ENCODE results near the gene SLC14A1. TPM values are rescaled to one million over a fixed set of nuclear protein-coding genes. Genes with fewer than 3 reads are reported as not detected.
"Not testable (repeated sequence)": the region's sequence is repeated elsewhere in the genome, so short reads cannot be mapped to it uniquely, and the experiment has no call there.

SLC14A1 gene
- total and polyA plus RNA-seq, 2 of the 4 experiments (the other 2 are of a cell fraction) = 20.5 to 31.9 TPM

DNA sequence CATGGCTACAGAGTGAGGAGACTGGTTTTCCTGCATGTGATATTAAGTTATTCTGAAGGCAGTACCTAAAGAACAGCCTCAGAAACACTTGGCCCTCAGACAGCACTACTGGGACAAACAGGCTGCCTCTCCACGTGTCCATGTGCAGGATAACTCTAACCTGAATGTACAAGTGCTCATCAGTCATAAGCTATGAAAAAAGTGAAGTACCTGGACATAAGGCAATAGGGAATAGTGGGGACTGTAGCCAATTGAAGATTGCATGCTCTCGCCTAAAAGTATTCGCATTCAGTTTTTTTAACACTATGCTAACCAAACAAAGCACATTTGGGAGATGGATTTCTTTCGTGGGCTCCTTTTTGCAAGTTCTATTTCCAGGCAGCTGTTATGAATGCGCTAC, 33.0 kb downstream of the SLC14A1 start:
- H3K27me3 ChIP-seq (ENCODE audit: control insufficient read depth, insufficient read depth, low read length) = no peaks in the 10 kb centered on the region
- 0 out of 2 replicates have a peak overlapping the region, but pooled peaks have one; percentile 14 for H3K4ac ChIP-seq (ENCODE audit: low read depth, low read length)
- no peak overlapping the region for H4K8ac ChIP-seq (ENCODE audit: low read depth in 2 of 2, low read length in 2 of 2)
- CTCF ChIA-PET = interaction anchor here (2.5 kb wide), 1 partner anchor 26 kb away, joined by 6 read pairs; no protein-coding TSS in a partner anchor
- peak overlapping the region; percentile 41; the same call in 1 of the 2 replicates for H2BK120ac ChIP-seq (ENCODE audit: low read depth, low read length)
- no peak overlapping the region for H3K23ac ChIP-seq (ENCODE audit: low read depth, low read length)
- no peak overlapping the region for H3K4me3 ChIP-seq (ENCODE audit: insufficient read depth, low read depth, low read length)
- ATAC-seq (ENCODE audit: low read depth) (no peak), DNase-seq (no peak)
- in situ Hi-C loops (cut with MboI; ENCODE audit: low sequenced_read_pairs) (no loop called here), intact Hi-C loops (cut with micrococcal nuclease) (no loop called here), dilution Hi-C loops (cut with HindIII; ENCODE audit: low sequenced_read_pairs, unreplicated experiment) (no loop called here)
- no peaks in the 10 kb centered on the region for H4K20me1 ChIP-seq (ENCODE audit: insufficient read depth, low read length)
- H3K4me2 ChIP-seq (ENCODE audit: low read depth, low read length) = no peak overlapping the region
- no peaks in the 10 kb centered on the region for H3K9me3 ChIP-seq (ENCODE audit: control insufficient read depth, insufficient read depth, low read length)
- H3K14ac ChIP-seq (replicated peaks; ENCODE audit: low read depth, low read length) = peak overlapping the region; percentile 37; the same call in 1 of the 2 replicates
- peaks cover 11% of the 10 kb centered on the region for H3K9me1 ChIP-seq (ENCODE audit: insufficient read depth, low read length)
- H2BK5ac ChIP-seq (ENCODE audit: low read depth, low read length, poor library complexity, severe bottlenecking) = no peak overlapping the region
- H3K79me1 ChIP-seq (ENCODE audit: low read depth in 1 of 2, low read length in 2 of 2) = no peaks in the 10 kb centered on the region; a peak in 1 of 4 replicates
- no peak overlapping the region for H4K91ac ChIP-seq (ENCODE audit: insufficient read depth, low read depth, low read length)
- 88% methylated on average over 1 of the region's 5 CpGs; no CpG with 5 or more reads in 1 of the 2 experiments for WGBS, 2 experiments (ENCODE audit: extremely low coverage in 2 of 2, insufficient read length in 1 of 2)
- TF ChIP-seq NFE2L2 (IDR thresholded peaks at IDR 0.05; ENCODE audit: low read depth, low read length) = no peak
- no peak for TF ChIP-seq MAZ (IDR thresholded peaks at IDR 0.05; ENCODE audit: borderline replicate concordance, low read depth, low read length)
- TF ChIP-seq, protein P1, sequence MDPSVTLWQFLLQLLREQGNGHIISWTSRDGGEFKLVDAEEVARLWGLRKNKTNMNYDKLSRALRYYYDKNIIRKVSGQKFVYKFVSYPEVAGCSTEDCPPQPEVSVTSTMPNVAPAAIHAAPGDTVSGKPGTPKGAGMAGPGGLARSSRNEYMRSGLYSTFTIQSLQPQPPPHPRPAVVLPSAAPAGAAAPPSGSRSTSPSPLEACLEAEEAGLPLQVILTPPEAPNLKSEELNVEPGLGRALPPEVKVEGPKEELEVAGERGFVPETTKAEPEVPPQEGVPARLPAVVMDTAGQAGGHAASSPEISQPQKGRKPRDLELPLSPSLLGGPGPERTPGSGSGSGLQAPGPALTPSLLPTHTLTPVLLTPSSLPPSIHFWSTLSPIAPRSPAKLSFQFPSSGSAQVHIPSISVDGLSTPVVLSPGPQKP (IDR thresholded peaks at IDR 0.05; ENCODE audit: borderline replicate concordance, low read depth, low read length) = no peak
- no peak for TF ChIP-seq MAFK (IDR thresholded peaks at IDR 0.05; ENCODE audit: low read depth, low read length)
- no peak for TF ChIP-seq FOS (IDR thresholded peaks at IDR 0.05; ENCODE audit: low read depth, low read length)
- TF ChIP-seq RAD21 (IDR thresholded peaks at IDR 0.05; ENCODE audit: low read length) = no peak
- no peak for TF ChIP-seq CEBPB (IDR thresholded peaks at IDR 0.05; ENCODE audit: low read depth, low read length)
- TF ChIP-seq RCOR1 (IDR thresholded peaks at IDR 0.05; ENCODE audit: insufficient replicate concordance, low read length) = no peak
- H2AFZ ChIP-seq (replicated peaks; ENCODE audit: low read length, poor library complexity) = no peak overlapping the region
- no peak overlapping the region for H3K9ac ChIP-seq (ENCODE audit: low read depth, low read length)
- no peak overlapping the region for H3K27ac ChIP-seq (ENCODE audit: insufficient read depth, low read length)
- H3K18ac ChIP-seq (ENCODE audit: low read depth, low read length) = no peak overlapping the region
- H2BK15ac ChIP-seq (ENCODE audit: low read depth, low read length) = peak overlapping the region; percentile 50; the same call in 1 of the 3 replicates
- POLR2A ChIA-PET (ENCODE audit: unreplicated experiment) = no interaction called here
- H2BK20ac ChIP-seq (ENCODE audit: low read depth, low read length) = 0 out of 2 replicates have a peak overlapping the region, but pooled peaks have one; percentile 22
- no peaks in the 10 kb centered on the region for H3K36me3 ChIP-seq (ENCODE audit: control insufficient read depth, insufficient read depth, low read length)
- H3K4me1 ChIP-seq (ENCODE audit: control insufficient read depth, insufficient read depth, low read length) = peaks cover 16% of the 10 kb centered on the region
- BruUV-seq (replicated peaks) = no TSS peak
- no peak overlapping the region for H2AK9ac ChIP-seq (replicated peaks; ENCODE audit: low read depth, low read length, poor library complexity)
- no peak overlapping the region for H3K56ac ChIP-seq (ENCODE audit: extremely low read depth, insufficient read depth, low read length)
- peak overlapping the region; percentile 48; the same call in 1 of the 2 replicates for H2AK5ac ChIP-seq (ENCODE audit: low read depth, low read length)
- H4K5ac ChIP-seq (ENCODE audit: low read depth, low read length) = no peak overlapping the region

DNA sequence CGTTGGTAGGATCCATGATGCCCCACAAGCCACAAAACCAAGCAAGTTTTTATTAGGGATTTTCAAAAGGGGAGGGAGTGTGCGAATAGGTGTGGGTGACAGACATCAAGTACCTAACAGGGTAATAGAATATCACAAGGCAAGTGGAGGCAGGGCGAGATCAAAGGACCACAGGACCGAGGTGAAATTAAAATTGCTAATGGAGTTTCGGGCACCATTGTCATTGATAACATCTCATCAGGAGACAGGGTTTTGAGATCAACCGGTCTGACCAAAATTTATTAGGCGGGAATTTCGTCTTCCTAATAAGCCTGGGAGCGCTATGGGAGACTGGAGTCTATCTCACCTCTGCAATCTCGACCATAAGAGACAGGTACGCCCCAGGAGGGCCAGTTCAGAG, 33.7 kb downstream of the SLC14A1 start:
- BruUV-seq (replicated peaks); dilution Hi-C loops (cut with HindIII; ENCODE audit: low sequenced_read_pairs, unreplicated experiment); H3K9me3 ChIP-seq (ENCODE audit: control insufficient read depth, insufficient read depth, low read length); H4K5ac ChIP-seq (ENCODE audit: low read depth, low read length); H2AK9ac ChIP-seq (replicated peaks; ENCODE audit: low read depth, low read length, poor library complexity); H3K18ac ChIP-seq (ENCODE audit: low read depth, low read length); H4K20me1 ChIP-seq (ENCODE audit: insufficient read depth, low read length); H3K27me3 ChIP-seq (ENCODE audit: control insufficient read depth, insufficient read depth, low read length); H2AK5ac ChIP-seq (ENCODE audit: low read depth, low read length); H3K9ac ChIP-seq (ENCODE audit: low read depth, low read length); H2BK5ac ChIP-seq (ENCODE audit: low read depth, low read length, poor library complexity, severe bottlenecking); H4K8ac ChIP-seq (ENCODE audit: low read depth in 2 of 2, low read length in 2 of 2); H3K56ac ChIP-seq (ENCODE audit: extremely low read depth, insufficient read depth, low read length); in situ Hi-C loops (cut with MboI; ENCODE audit: low sequenced_read_pairs); H3K14ac ChIP-seq (replicated peaks; ENCODE audit: low read depth, low read length); DNase-seq; H3K23ac ChIP-seq (ENCODE audit: low read depth, low read length); H2AFZ ChIP-seq (replicated peaks; ENCODE audit: low read length, poor library complexity); H4K91ac ChIP-seq (ENCODE audit: insufficient read depth, low read depth, low read length); intact Hi-C loops (cut with micrococcal nuclease); H3K36me3 ChIP-seq (ENCODE audit: control insufficient read depth, insufficient read depth, low read length); H3K79me1 ChIP-seq (ENCODE audit: low read depth in 1 of 2, low read length in 2 of 2); H3K27ac ChIP-seq (ENCODE audit: insufficient read depth, low read length); H2BK20ac ChIP-seq (ENCODE audit: low read depth, low read length); H3K4ac ChIP-seq (ENCODE audit: low read depth, low read length); H3K4me3 ChIP-seq (ENCODE audit: insufficient read depth, low read depth, low read length); H2BK120ac ChIP-seq (ENCODE audit: low read depth, low read length); H2BK15ac ChIP-seq (ENCODE audit: low read depth, low read length); ATAC-seq (ENCODE audit: low read depth); H3K4me2 ChIP-seq (ENCODE audit: low read depth, low read length); POLR2A ChIA-PET (ENCODE audit: unreplicated experiment): not testable (repeated sequence)
- CTCF ChIA-PET = interaction anchor here (2.5 kb wide), 1 partner anchor 26 kb away, joined by 6 read pairs; no protein-coding TSS in a partner anchor
- Histone ChIP-seq H3K9me1 (ENCODE audit: insufficient read depth, low read length) (peaks cover 11% of the 10 kb centered on the region), H3K4me1 (ENCODE audit: control insufficient read depth, insufficient read depth, low read length) (peaks cover 15% of the 10 kb centered on the region)
- WGBS, 2 experiments (ENCODE audit: extremely low coverage in 2 of 2, insufficient read length in 1 of 2) = 81% methylated on average over 4 of the region's 11 CpGs; no CpG with 5 or more reads in 1 of the 2 experiments
